ENCODE results near the gene RUFY3. TPM values are rescaled to one million over a fixed set of nuclear protein-coding genes. Genes with fewer than 3 reads are reported as not detected.

The RUFY3 gene
- total RNA-seq, 2 donors from 2014 or later, result 75.1 to 91.2 TPM

DNA sequence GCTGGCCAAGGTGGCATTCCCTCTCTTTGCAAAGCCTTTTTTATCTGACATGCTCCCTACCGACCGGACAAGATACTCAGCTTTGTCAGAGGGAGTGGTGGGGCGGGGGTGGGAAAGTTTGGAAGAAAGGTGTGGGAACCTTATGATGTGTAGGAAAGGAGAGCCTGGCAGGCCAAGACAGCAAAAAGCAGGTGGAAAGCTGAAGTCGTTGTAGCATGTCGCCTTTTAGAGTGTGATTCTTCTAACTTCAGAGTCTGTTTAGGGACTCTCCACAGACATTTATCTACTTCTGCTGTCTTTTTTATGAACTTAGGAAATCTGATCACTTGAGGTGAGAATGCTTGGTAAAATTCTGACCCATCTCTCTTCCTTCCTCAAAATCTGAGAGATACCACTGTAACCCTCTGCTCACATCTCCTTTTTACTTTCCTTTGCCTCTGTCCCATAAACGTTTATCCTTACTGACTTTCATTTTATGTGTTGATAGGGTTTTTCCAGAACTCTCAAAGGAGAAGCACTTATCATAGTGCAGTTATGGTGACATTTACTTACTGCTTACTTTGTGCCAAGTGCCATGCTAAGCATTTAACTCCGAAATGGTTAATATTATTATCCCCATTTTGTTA, 8.2 kb upstream of the RUFY3 start:
- no peak overlapping the region for H3K27ac ChIP-seq (ENCODE audit: low read depth, low read length)
- H3K9me3 Mint-ChIP-seq, result no peaks in the 10 kb centered on the region
- H3K27ac Mint-ChIP-seq, result no peak overlapping the region
- no peaks in the 10 kb centered on the region for H3K9me3 ChIP-seq (ENCODE audit: control insufficient read depth, low read length)
- peaks cover 36% of the 10 kb centered on the region for H3K4me1 Mint-ChIP-seq
- H3K36me3 ChIP-seq (ENCODE audit: control insufficient read depth, insufficient read depth, low read length), result no peaks in the 10 kb centered on the region
- DNase-seq, result peak; percentile 85
- peaks cover 13% of the 10 kb centered on the region for H3K4me1 ChIP-seq (ENCODE audit: control insufficient read depth, insufficient read depth, low read length)
- H3K4me3 Mint-ChIP-seq, result no peak overlapping the region
- no peak overlapping the region for H3K9ac ChIP-seq (ENCODE audit: extremely low read depth, low read length, poor library complexity, severe bottlenecking)
- WGBS, 2 experiments (ENCODE audit: insufficient coverage in 1 of 2, insufficient read length in 1 of 2), result 58 to 80% methylated on average over 4 to 7 of the region's 7 CpGs
- no peaks in the 10 kb centered on the region for H3K36me3 Mint-ChIP-seq (ENCODE audit: low read depth)
- H3K27me3 Mint-ChIP-seq (ENCODE audit: insufficient read depth), result no peaks in the 10 kb centered on the region
- H3K27me3 ChIP-seq (ENCODE audit: control insufficient read depth, insufficient read depth, low read length, poor library complexity, severe bottlenecking), result no peaks in the 10 kb centered on the region
- TF ChIP-seq, protein P1, sequence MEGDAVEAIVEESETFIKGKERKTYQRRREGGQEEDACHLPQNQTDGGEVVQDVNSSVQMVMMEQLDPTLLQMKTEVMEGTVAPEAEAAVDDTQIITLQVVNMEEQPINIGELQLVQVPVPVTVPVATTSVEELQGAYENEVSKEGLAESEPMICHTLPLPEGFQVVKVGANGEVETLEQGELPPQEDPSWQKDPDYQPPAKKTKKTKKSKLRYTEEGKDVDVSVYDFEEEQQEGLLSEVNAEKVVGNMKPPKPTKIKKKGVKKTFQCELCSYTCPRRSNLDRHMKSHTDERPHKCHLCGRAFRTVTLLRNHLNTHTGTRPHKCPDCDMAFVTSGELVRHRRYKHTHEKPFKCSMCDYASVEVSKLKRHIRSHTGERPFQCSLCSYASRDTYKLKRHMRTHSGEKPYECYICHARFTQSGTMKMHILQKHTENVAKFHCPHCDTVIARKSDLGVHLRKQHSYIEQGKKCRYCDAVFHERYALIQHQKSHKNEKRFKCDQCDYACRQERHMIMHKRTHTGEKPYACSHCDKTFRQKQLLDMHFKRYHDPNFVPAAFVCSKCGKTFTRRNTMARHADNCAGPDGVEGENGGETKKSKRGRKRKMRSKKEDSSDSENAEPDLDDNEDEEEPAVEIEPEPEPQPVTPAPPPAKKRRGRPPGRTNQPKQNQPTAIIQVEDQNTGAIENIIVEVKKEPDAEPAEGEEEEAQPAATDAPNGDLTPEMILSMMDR (conservative IDR thresholded peaks at IDR 0.05), result no peak
- H3K4me3 ChIP-seq (ENCODE audit: low read length), result no peak overlapping the region

DNA sequence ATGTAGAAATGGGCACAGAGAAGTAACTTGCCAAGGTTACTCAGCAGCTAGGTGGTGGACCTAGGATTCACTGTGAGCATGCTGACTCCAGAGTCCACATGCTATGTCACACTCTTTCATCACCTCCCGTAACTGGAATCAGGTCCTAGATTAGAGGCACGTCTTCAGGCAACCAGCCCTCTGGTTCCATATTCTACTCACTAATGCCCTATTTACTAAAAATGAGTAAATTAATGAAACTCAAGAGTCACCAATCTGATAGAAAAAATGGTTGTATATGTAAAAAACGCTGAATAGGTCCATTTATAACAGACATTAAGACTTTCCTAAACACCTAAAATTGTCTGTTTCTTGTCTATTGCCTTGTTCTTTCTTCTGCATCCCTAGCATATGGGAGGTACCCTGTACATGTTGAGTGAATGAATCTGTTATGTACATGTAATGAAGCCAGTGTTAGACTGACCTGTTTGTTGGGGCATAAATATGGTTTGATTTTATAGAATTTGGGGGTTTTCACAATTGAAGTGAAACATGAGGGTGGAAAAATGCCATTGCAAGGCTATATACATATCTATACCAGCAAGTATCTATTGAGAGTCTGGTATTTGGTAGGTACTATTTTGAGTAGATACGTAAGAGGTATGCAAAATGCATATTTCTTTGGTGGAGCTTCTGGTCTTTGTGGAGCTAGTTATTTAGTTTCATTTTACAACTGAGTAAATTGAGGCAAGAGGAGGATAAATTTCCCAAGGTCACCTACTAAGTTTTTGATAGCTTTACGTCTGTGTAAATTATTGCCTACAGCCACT, 7.5 kb upstream of the RUFY3 start:
- 92 to 100% methylated on average over 2 to 4 of the region's 5 CpGs for WGBS, 2 experiments (ENCODE audit: insufficient coverage in 1 of 2, insufficient read length in 1 of 2)
- H3K4me3 ChIP-seq (ENCODE audit: low read length), result no peak overlapping the region
- Mint-ChIP-seq H3K9me3 (no peaks in the 10 kb centered on the region), H3K4me3 (no peak overlapping the region), H3K36me3 (ENCODE audit: low read depth) (no peaks in the 10 kb centered on the region), H3K27me3 (ENCODE audit: insufficient read depth) (no peaks in the 10 kb centered on the region), H3K27ac (no peak overlapping the region), H3K4me1 (peaks cover 34% of the 10 kb centered on the region)
- TF ChIP-seq, protein P1 (conservative IDR thresholded peaks at IDR 0.05), result no peak
- H3K27me3 ChIP-seq (ENCODE audit: control insufficient read depth, insufficient read depth, low read length, poor library complexity, severe bottlenecking), result no peaks in the 10 kb centered on the region
- no peak for DNase-seq
- no peaks in the 10 kb centered on the region for H3K9me3 ChIP-seq (ENCODE audit: control insufficient read depth, low read length)
- no peak overlapping the region for H3K27ac ChIP-seq (ENCODE audit: low read depth, low read length)
- H3K4me1 ChIP-seq (ENCODE audit: control insufficient read depth, insufficient read depth, low read length), result peaks cover 13% of the 10 kb centered on the region
- no peak overlapping the region for H3K9ac ChIP-seq (ENCODE audit: extremely low read depth, low read length, poor library complexity, severe bottlenecking)
- H3K36me3 ChIP-seq (ENCODE audit: control insufficient read depth, insufficient read depth, low read length), result no peaks in the 10 kb centered on the region

DNA sequence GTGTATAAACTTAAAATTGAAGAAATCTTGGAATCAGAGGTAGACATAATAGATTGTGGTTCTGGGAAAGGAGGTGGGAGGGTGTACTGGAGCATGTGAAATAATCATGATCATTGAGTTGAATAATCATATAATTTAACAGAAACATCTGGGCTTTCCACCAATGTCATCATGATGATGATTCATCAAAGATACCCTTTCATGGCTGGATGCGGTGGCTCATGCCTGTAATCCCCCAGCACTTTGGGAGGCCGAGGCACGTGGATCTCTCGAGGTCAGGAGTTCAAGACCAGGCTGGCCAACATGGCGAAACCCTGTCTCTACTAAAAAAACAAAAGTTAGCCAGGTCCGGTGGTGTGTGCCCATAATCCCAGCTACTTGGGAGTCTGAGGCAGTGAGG, 6.7 kb upstream of the RUFY3 start:
- 92 to 93% methylated on average over 5 to 6 of the region's 6 CpGs for WGBS, 2 experiments (ENCODE audit: insufficient coverage in 1 of 2, insufficient read length in 1 of 2)

More for the DNA sequence above, 6.7 kb upstream of the RUFY3 start:
- Histone ChIP-seq H3K9ac (ENCODE audit: extremely low read depth, low read length, poor library complexity, severe bottlenecking) (no peak overlapping the region), H3K9me3 (ENCODE audit: control insufficient read depth, low read length) (no peaks in the 10 kb centered on the region), H3K27me3 (ENCODE audit: control insufficient read depth, insufficient read depth, low read length, poor library complexity, severe bottlenecking) (no peaks in the 10 kb centered on the region), H3K4me3 (ENCODE audit: low read length) (no peak overlapping the region), H3K4me1 (ENCODE audit: control insufficient read depth, insufficient read depth, low read length) (peaks cover 13% of the 10 kb centered on the region), H3K36me3 (ENCODE audit: control insufficient read depth, insufficient read depth, low read length) (no peaks in the 10 kb centered on the region), H3K27ac (ENCODE audit: low read depth, low read length) (no peak overlapping the region)
- Mint-ChIP-seq H3K27ac (no peak overlapping the region), H3K4me1 (peaks cover 27% of the 10 kb centered on the region), H3K9me3 (no peaks in the 10 kb centered on the region), H3K36me3 (ENCODE audit: low read depth) (no peaks in the 10 kb centered on the region), H3K4me3 (no peak overlapping the region), H3K27me3 (ENCODE audit: insufficient read depth) (no peaks in the 10 kb centered on the region)
- no peak for DNase-seq
- TF ChIP-seq, protein P1 (conservative IDR thresholded peaks at IDR 0.05), result no peak
